ENCODE results near the gene RMRP. TPM values are rescaled to one million over a fixed set of nuclear protein-coding genes. Genes with fewer than 3 reads are reported as not detected.

RMRP gene
- total and polyA plus RNA-seq, 2 of the 4 experiments (the other 2 are of a cell fraction) = 39.7 to 13,690 TPM

- no peak for TF ChIP-seq CHD1 (IDR thresholded peaks at IDR 0.05; ENCODE audit: low read depth, low read length)
- no peak for TF ChIP-seq RAD21 (IDR thresholded peaks at IDR 0.05; ENCODE audit: low read length)
- Histone ChIP-seq H3K4me1 (ENCODE audit: control insufficient read depth, insufficient read depth, low read length) (no peaks in the 10 kb centered on the region), H4K20me1 (ENCODE audit: insufficient read depth, low read length) (no peaks in the 10 kb centered on the region), H2AK5ac (ENCODE audit: low read depth, low read length) (no peak overlapping the region), H2BK5ac (ENCODE audit: low read depth, low read length, poor library complexity, severe bottlenecking) (no peak overlapping the region), H2BK20ac (ENCODE audit: low read depth, low read length) (no peak overlapping the region), H4K8ac (ENCODE audit: low read depth in 2 of 2, low read length in 2 of 2) (no peak overlapping the region), H2AFZ (replicated peaks; ENCODE audit: low read length, poor library complexity) (no peak overlapping the region), H3K4ac (ENCODE audit: low read depth, low read length) (no peak overlapping the region), H3K14ac (replicated peaks; ENCODE audit: low read depth, low read length) (no peak overlapping the region), H2BK15ac (ENCODE audit: low read depth, low read length) (no peak overlapping the region), H2AK9ac (replicated peaks; ENCODE audit: low read depth, low read length, poor library complexity) (no peak overlapping the region), H3K36me3 (ENCODE audit: control insufficient read depth, insufficient read depth, low read length) (no peaks in the 10 kb centered on the region), H3K18ac (ENCODE audit: low read depth, low read length) (no peak overlapping the region), H3K9ac (ENCODE audit: low read depth, low read length) (no peak overlapping the region), H3K4me2 (ENCODE audit: low read depth, low read length) (no peak overlapping the region), H2BK120ac (ENCODE audit: low read depth, low read length) (no peak overlapping the region), H3K4me3 (ENCODE audit: insufficient read depth, low read depth, low read length) (no peak overlapping the region), H3K9me1 (ENCODE audit: insufficient read depth, low read length) (no peaks in the 10 kb centered on the region), H3K9me3 (ENCODE audit: control insufficient read depth, insufficient read depth, low read length) (peaks cover 2% of the 10 kb centered on the region; the same call in 1 of the 2 replicates), H3K27ac (ENCODE audit: insufficient read depth, low read length) (no peak overlapping the region), H3K56ac (ENCODE audit: extremely low read depth, insufficient read depth, low read length) (no peak overlapping the region), H4K5ac (ENCODE audit: low read depth, low read length) (no peak overlapping the region), H4K91ac (ENCODE audit: insufficient read depth, low read depth, low read length) (no peak overlapping the region), H3K23ac (ENCODE audit: low read depth, low read length) (no peak overlapping the region), H3K79me1 (ENCODE audit: low read depth in 1 of 2, low read length in 2 of 2) (no peaks in the 10 kb centered on the region), H3K27me3 (ENCODE audit: control insufficient read depth, insufficient read depth, low read length) (no peaks in the 10 kb centered on the region; the same call in 1 of the 2 replicates)
- ATAC-seq (ENCODE audit: low read depth) (no peak), DNase-seq (no peak)
- no TSS peak for BruUV-seq (replicated peaks)
- intact Hi-C loops (cut with micrococcal nuclease) = no loop called here
- WGBS, 2 experiments (ENCODE audit: extremely low coverage in 2 of 2, insufficient read length in 1 of 2) = 90% methylated on average over 4 of the region's 5 CpGs; no CpG with 5 or more reads in 1 of the 2 experiments
- in situ Hi-C loops (cut with MboI; ENCODE audit: low sequenced_read_pairs) = no loop called here
- ChIA-PET POLR2A (ENCODE audit: unreplicated experiment) (no interaction called here), CTCF (interaction anchor here (1.0 to 1.2 kb wide), 2 partner anchors 9 to 17 kb away, joined by 3 read pairs; no protein-coding TSS in a partner anchor)
- dilution Hi-C loops (cut with HindIII; ENCODE audit: low sequenced_read_pairs, unreplicated experiment) = no loop called here
Measured at GRCh38 chr9:35629597-35629996, 28.2 kb downstream of the RMRP start.
